ENCODE data around the gene SMIM17. TPM values are rescaled to one million over a fixed set of nuclear protein-coding genes. Genes with fewer than 3 reads are reported as not detected.

Gene SMIM17
- polyA plus RNA-seq (2011; rRNA removed) (0.17 and 0.20 TPM in 2 replicates), polyA minus RNA-seq (2011; rRNA and poly(A)+ RNA removed) (not detected in 2 replicates)

GRCh38 chr19:56642711-56643459 is at the start of gene SMIM17:
SMIM17 (plus strand) TSS chr19:56643159; CDS start chr19:56645668, 2,509 bp downstream.
- H3K27ac ChIP-seq (ENCODE audit: low read depth, low read length), result no peak within 1 kb of the TSS
- TF ChIP-seq CTCF (IDR thresholded peaks at IDR 0.05; ENCODE audit: low read depth, low read length), result no peak
- H3K27me3 ChIP-seq (ENCODE audit: control insufficient read depth, insufficient read depth, low read length), result no peaks in the 10 kb centered on the region
- DNase-seq (ENCODE audit: low read depth, low spot score), result no peak
- POLR2A ChIA-PET, result no interaction called here
- CTCF ChIA-PET, result no interaction called here
- peaks cover 65% of the 10 kb centered on the region for H3K9me3 ChIP-seq (ENCODE audit: control insufficient read depth, insufficient read depth, low read length)
- no peak within 1 kb of the TSS for H3K4me3 ChIP-seq (ENCODE audit: low read depth, low read length)

DNA sequence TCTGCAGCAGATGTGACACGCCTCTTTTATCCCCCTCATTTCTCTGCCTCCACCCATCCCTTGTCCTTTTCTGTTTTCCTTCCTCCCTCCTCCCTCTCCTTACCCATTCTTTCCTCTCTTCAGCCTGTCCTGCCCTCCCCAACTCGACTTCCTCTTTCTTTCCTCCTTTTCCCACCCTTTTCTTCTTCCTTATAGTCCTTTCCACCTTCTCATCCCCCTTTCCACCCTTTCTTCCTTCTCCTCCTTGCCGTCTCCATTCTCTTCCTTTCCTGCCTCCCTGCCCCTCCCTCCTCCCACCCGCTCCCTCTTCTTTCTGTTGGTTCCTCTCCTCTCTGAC is 48.5 kb upstream of the SMIM17 start:
- Histone ChIP-seq H3K9me3 (ENCODE audit: control insufficient read depth, insufficient read depth, low read length) (peaks cover 35% of the 10 kb centered on the region), H3K27me3 (ENCODE audit: control insufficient read depth, insufficient read depth, low read length) (no peaks in the 10 kb centered on the region), H3K27ac (ENCODE audit: low read depth, low read length) (no peak overlapping the region), H3K4me3 (ENCODE audit: low read depth, low read length) (peak overlapping the region; percentile 92)
- DNase-seq (ENCODE audit: low read depth, low spot score), result no peak
- TF ChIP-seq CTCF (IDR thresholded peaks at IDR 0.05; ENCODE audit: low read depth, low read length), result no peak
- ChIA-PET POLR2A (interaction anchor here (1.0 kb wide), 1 partner anchor 116 kb away, joined by 11 read pairs; no protein-coding TSS in a partner anchor), CTCF (no interaction called here)

GRCh38 chr19:56594783-56595547 is 48.0 kb upstream of the SMIM17 start, which contains the start of gene ZNF71:
ZNF71 (plus strand) TSS chr19:56595302; CDS start chr19:56601559, 6,257 bp downstream.
- Histone ChIP-seq H3K27me3 (ENCODE audit: control insufficient read depth, insufficient read depth, low read length) (no peaks in the 10 kb centered on the region), H3K9me3 (ENCODE audit: control insufficient read depth, insufficient read depth, low read length) (peaks cover 34% of the 10 kb centered on the region), H3K4me3 (ENCODE audit: low read depth, low read length) (peak within 1 kb of the TSS; percentile 92), H3K27ac (ENCODE audit: low read depth, low read length) (no peak within 1 kb of the TSS)
- POLR2A ChIA-PET, result interaction anchor here (0.6 to 1.3 kb wide), 6 partner anchors 57 to 1406 kb away, joined by 3 to 11 read pairs (median 6); partner anchors contain the start of gene ZNF583
- CTCF ChIA-PET, result interaction anchor here (0.8 kb wide), 1 partner anchor 15 kb away, joined by 8 read pairs; no protein-coding TSS in a partner anchor
- no peak for TF ChIP-seq CTCF (IDR thresholded peaks at IDR 0.05; ENCODE audit: low read depth, low read length)
- peak; percentile 62 for DNase-seq (ENCODE audit: low read depth, low spot score)

GRCh38 chr19:56595548-56595899 is 47.4 kb upstream of the SMIM17 start:
- H3K27me3 ChIP-seq (ENCODE audit: control insufficient read depth, insufficient read depth, low read length), result no peaks in the 10 kb centered on the region
- no peak for TF ChIP-seq CTCF (IDR thresholded peaks at IDR 0.05; ENCODE audit: low read depth, low read length)
- H3K4me3 ChIP-seq (ENCODE audit: low read depth, low read length), result peak overlapping the region; percentile 92
- ChIA-PET POLR2A (interaction anchor here (0.6 to 1.3 kb wide), 5 partner anchors 57 to 1405 kb away, joined by 3 to 11 read pairs (median 7); partner anchors contain the start of gene ZNF583), CTCF (interaction anchor here (0.8 kb wide), 1 partner anchor 16 kb away, joined by 8 read pairs; no protein-coding TSS in a partner anchor)
- DNase-seq (ENCODE audit: low read depth, low spot score), result no peak
- no peak overlapping the region for H3K27ac ChIP-seq (ENCODE audit: low read depth, low read length)
- peaks cover 28% of the 10 kb centered on the region for H3K9me3 ChIP-seq (ENCODE audit: control insufficient read depth, insufficient read depth, low read length)
